Heart left ventricle (tissue), 16 donors: ENCODE measurements around the gene CYB5R3. TPM values are rescaled to one million over a fixed set of nuclear protein-coding genes. Genes with fewer than 3 reads are reported as not detected.
A peak's percentile ranks its signal among the peaks of the same experiment; 100 is the strongest.

Experiments used
- ATAC-seq, 4 donors: fragments of 200-7000 bp; cut with Tn5 transposase; one replicate each; pipeline ENCODE4 v1.9.1; 2020 to 2022; ENCODE audit warnings: moderate library complexity in 4 of 4, mild to moderate bottlenecking in 3 of 4, moderate number of reproducible peaks in 1 of 4
- DNase-seq, 5 donors: peaks; one replicate each; pipeline ENCODE4 v3.0.0-alpha.2; 2020
- H3K27ac ChIP-seq, 12 donors: fragments of 200-600 bp; sonication (generic) in 4 of 12; one replicate each; pipeline versions ENCODE4 v1.5.0 to v1.8.0; 2016 to 2022; ENCODE audit warnings: mild to moderate bottlenecking in 2 of 12
- H3K27me3 ChIP-seq, 9 donors: fragments of 200-600 bp; sonication (generic) in 2 of 9; one replicate each; pipeline versions ENCODE4 v1.5.1 to v1.8.0; 2016 to 2022; ENCODE audit warnings: mild to moderate bottlenecking in 3 of 9
- H3K36me3 ChIP-seq, 9 donors: fragments of 200-600 bp; sonication (generic) in 2 of 9; one replicate each; pipeline versions ENCODE4 v1.5.0 to v1.8.0; 2018 to 2022; ENCODE audit warnings: mild to moderate bottlenecking in 2 of 9
- H3K4me1 ChIP-seq, 12 donors: fragments of 200-600 bp; sonication (generic) in 4 of 12; one replicate each; pipeline versions ENCODE4 v1.5.0 to v1.8.0; 2016 to 2022; ENCODE audit warnings: mild to moderate bottlenecking in 3 of 12
- H3K4me3 ChIP-seq, 12 donors: fragments of 200-600 bp; sonication (generic) in 4 of 12; one replicate each; pipeline versions ENCODE4 v1.5.0 to v1.8.0; 2017 to 2022; ENCODE audit warnings: mild to moderate bottlenecking in 9 of 12, moderate library complexity in 4 of 12
- H3K9me3 ChIP-seq, 12 donors: fragments of 200-600 bp; sonication (generic) in 4 of 12; one replicate each; pipeline versions ENCODE4 v1.5.0 to v1.8.0; 2016 to 2022; ENCODE audit warnings: mild to moderate bottlenecking in 1 of 12
- CTCF ChIP-seq, 12 donors: fragments of 200-600 bp; sonication (generic) in 4 of 12; IDR thresholded peaks; one replicate each; pipeline versions ENCODE4 v1.5.0 to v1.8.0; 2018 to 2022; ENCODE audit warnings: antibody characterized with exemption in 12 of 12, mild to moderate bottlenecking in 5 of 12
- POLR2A ChIP-seq, 2 donors: fragments of 450-650 bp; IDR thresholded peaks; one replicate each; pipeline ENCODE4 v1.6.1; 2017; ENCODE audit warnings: antibody characterized with exemption in 2 of 2, mild to moderate bottlenecking in 2 of 2, moderate library complexity in 2 of 2
- WGBS, 4 donors: extraction: QIAGEN DNeasy Blood & Tissue Kit in 2 of 4; methylation state at CpG; one replicate each; pipeline versions ENCODE4 v1.1.5 to v1.1.7; 2013 to 2018; 5-methylcytosine and 5-hydroxymethylcytosine counted together
- intact Hi-C, 10 donors: fragments of 100-400 bp; cut with DNase I; formaldehyde crosslinking; loops; one replicate each; pipeline versions ENCODE4 v1.11.1 to v1.14.2; 2022
- polyA plus RNA-seq, 2 donors: library from polyadenylated mRNA; stranded (reverse); fragments of 200-250 nt; gene quantifications; one replicate each; pipeline ENCODE4 v1.2.3, GENCODE V29; 2013
- total RNA-seq, 9 donors: library from RNA; depleted of rRNA in 2 of 9; stranded (reverse); fragments of >200 nt in 2 of 9; fragmentation: NEBNext Ultra II Directional in 3 of 9; extraction: Animal tissue kit (Norgen Biotek cat#: 25700) in 3 of 9; gene quantifications; one replicate each; pipeline versions ENCODE4 v1.1.0 to v1.2.4, GENCODE V29; 2016 to 2023
- donor health status: ischemic (EF 13 %, LVEDD 7.1; RV severe dilation, severe dysfunction).
- donor health status: healthy with polysubstance abuse.
- donor health status: DM: no; HTN: yes; CAD: no.
- donor health status: DM: no; HTN: no; CAD: no.
- donor health status: ischemic (EF 25% LVEDD 6.9; RV normal size, moderate dysfunction).
- donor health status: ischemic (EF 25% LVEDD 5.7; RV mildly dilated, moderate dysfunction).
- donor health status: healthy.
- donor health status: DM: yes; HTN: yes; CAD: no.
- donor health status: ischemic (EF 35%, LVEDD 5.7; RV mildly dilated, moderate dysfunction).
- donor health status: nonischemic (EF 11% LVEDD 7.7; RV severe dilation, severe dysfunction).
- donor health status: DM: yes; HTN: yes; CAD: no.
- donor health status: PGD.
- donor health status: ischemic (EF 29% LVEDD 5.4; RV normal size, mild dysfunction).
- donor health status: nonischemic (EF 23%, LVEDD 6.1; RV moderate dilation, normal function).

CYB5R3 gene
- total and polyA plus RNA-seq, 11 donors, result 135 to 459 (median 305) TPM

- Histone ChIP-seq H3K27ac (peak overlapping the region in 11 of 12 donors; percentile 22 to 76 (median 58)), H3K36me3 (no peaks in the 10 kb centered on the region), H3K4me3 (peak overlapping the region; percentile 26 to 75 (median 57)), H3K9me3 (no peaks in the 10 kb centered on the region), H3K27me3 (peaks cover 0 to 9% (median 0%) of the 10 kb centered on the region in 9 donors), H3K4me1 (peaks cover 0 to 16% (median 11%) of the 10 kb centered on the region in 12 donors)
- DNase-seq (peak; percentile 81 to 92 (median 84)), ATAC-seq (peak; percentile 60 to 95 (median 92))
- WGBS, 4 donors, result 3 to 11% (median 5%) methylated on average over 21 to 68 of the region's 68 CpGs
- intact Hi-C loops, result loop anchor here in 9 of 10 donors (2.0 to 10.0 kb wide), 8 partner anchors 53 to 430 kb away; partner anchors contain the start of gene A4GALT (in 1 of the 9)
- TF ChIP-seq POLR2A (IDR thresholded peaks at IDR 0.05) (no peak), CTCF (IDR thresholded peaks at IDR 0.05) (peak; percentile 77 to 93 (median 84))
These were observed 13.0 kb upstream of the CYB5R3 start for GRCh38 chr22:42661985-42662831.

- no peak for ATAC-seq
- intact Hi-C loops, result loop anchor here in 1 of 10 donors (10.0 kb wide), 1 partner anchor 158 kb away; no protein-coding TSS in a partner anchor
- no peak for DNase-seq
- H3K27ac ChIP-seq, result no peak overlapping the region
- H3K27me3 ChIP-seq, result no peaks in the 10 kb centered on the region
- H3K4me3 ChIP-seq, result no peak overlapping the region
- no peaks in the 10 kb centered on the region for H3K9me3 ChIP-seq
- no peaks in the 10 kb centered on the region for H3K36me3 ChIP-seq
- WGBS, 4 donors, result 96 to 97% (median 97%) methylated on average over 8 of the region's 8 CpGs
- peaks cover 0 to 4% (median 1%) of the 10 kb centered on the region in 12 donors for H3K4me1 ChIP-seq
- no peak for TF ChIP-seq POLR2A (IDR thresholded peaks at IDR 0.05)
- TF ChIP-seq CTCF (IDR thresholded peaks at IDR 0.05), result no peak
These were observed 7.4 kb upstream of the CYB5R3 start for GRCh38 chr22:42656578-42656977.

GRCh38 chr22:42655693-42656092 lies 6.5 kb upstream of the CYB5R3 start:
- DNase-seq (no peak), ATAC-seq (no peak)
- H3K9me3 ChIP-seq, result no peaks in the 10 kb centered on the region
- H3K36me3 ChIP-seq, result no peaks in the 10 kb centered on the region
- H3K4me1 ChIP-seq, result no peaks in the 10 kb centered on the region
- no peak overlapping the region for H3K27ac ChIP-seq
- TF ChIP-seq POLR2A (IDR thresholded peaks at IDR 0.05), result no peak
- no peak for TF ChIP-seq CTCF (IDR thresholded peaks at IDR 0.05)
- H3K4me3 ChIP-seq, result no peak overlapping the region
- 80 to 84% (median 82%) methylated on average over 9 of the region's 9 CpGs for WGBS, 4 donors
- no peaks in the 10 kb centered on the region for H3K27me3 ChIP-seq
- intact Hi-C loops, result loop anchor here in 1 of 10 donors (10.0 kb wide), 1 partner anchor 159 kb away; no protein-coding TSS in a partner anchor

- no peak overlapping the region for H3K4me3 ChIP-seq
- H3K27ac ChIP-seq, result no peak overlapping the region
- no peaks in the 10 kb centered on the region for H3K9me3 ChIP-seq
- TF ChIP-seq CTCF (IDR thresholded peaks at IDR 0.05) (no peak), POLR2A (IDR thresholded peaks at IDR 0.05) (no peak)
- intact Hi-C loops, result loop anchor here in 1 of 10 donors (10.0 kb wide), 1 partner anchor 160 kb away; no protein-coding TSS in a partner anchor
- no peaks in the 10 kb centered on the region for H3K36me3 ChIP-seq
- 88 to 92% (median 90%) methylated on average over 7 of the region's 7 CpGs for WGBS, 4 donors
- DNase-seq (no peak), ATAC-seq (no peak)
- H3K27me3 ChIP-seq, result no peaks in the 10 kb centered on the region
- peaks cover 0 to 5% (median 0%) of the 10 kb centered on the region in 12 donors for H3K4me1 ChIP-seq
These were observed 5.4 kb upstream of the CYB5R3 start for GRCh38 chr22:42654436-42655073.
